ENCODE data around the gene GPR61.
A peak's percentile ranks its signal among the peaks of the same experiment; 100 is the strongest.

GPR61 gene

GRCh38 chr1:109499081-109499480, 40.6 kb upstream of the GPR61 start:
- TF ChIP-seq MAX (IDR thresholded peaks at IDR 0.05; ENCODE audit: low read depth, low read length) (no peak), CTCF (IDR thresholded peaks at IDR 0.05; ENCODE audit: low read depth, low read length) (no peak), MYC (IDR thresholded peaks at IDR 0.05; ENCODE audit: low read depth, low read length) (no peak), POLR2A (IDR thresholded peaks at IDR 0.05; ENCODE audit: extremely low read depth, insufficient read length) (no peak)
- DNase-seq (ENCODE audit: low read depth): no peak

GRCh38 chr1:109499661-109500536, 39.8 kb upstream of the GPR61 start:
- TF ChIP-seq MAX (IDR thresholded peaks at IDR 0.05; ENCODE audit: low read depth, low read length): no peak
- peak; percentile 67 for TF ChIP-seq CTCF (IDR thresholded peaks at IDR 0.05; ENCODE audit: low read depth, low read length)

More at GRCh38 chr1:109499081-109499480, 40.6 kb upstream of the GPR61 start:
- no peak overlapping the region for H3K4me3 ChIP-seq (ENCODE audit: low read depth, low read length)

GRCh38 chr1:109500941-109501381, 38.7 kb upstream of the GPR61 start:
- no peak overlapping the region for H3K4me3 ChIP-seq (ENCODE audit: low read depth, low read length)
- no peak for DNase-seq (ENCODE audit: low read depth)
- TF ChIP-seq CTCF (IDR thresholded peaks at IDR 0.05; ENCODE audit: low read depth, low read length) (no peak), POLR2A (IDR thresholded peaks at IDR 0.05; ENCODE audit: extremely low read depth, insufficient read length) (no peak), MYC (IDR thresholded peaks at IDR 0.05; ENCODE audit: low read depth, low read length) (no peak), MAX (IDR thresholded peaks at IDR 0.05; ENCODE audit: low read depth, low read length) (no peak)

More at GRCh38 chr1:109499661-109500536, 39.8 kb upstream of the GPR61 start:
- peak; percentile 81 for DNase-seq (ENCODE audit: low read depth)
- no peak overlapping the region for H3K4me3 ChIP-seq (ENCODE audit: low read depth, low read length)

- peak overlapping the region; percentile 35 for H3K4me3 ChIP-seq (ENCODE audit: low read depth, low read length)
- peak; percentile 93 for DNase-seq (ENCODE audit: low read depth)
- TF ChIP-seq CTCF (IDR thresholded peaks at IDR 0.05; ENCODE audit: low read depth, low read length) (no peak), POLR2A (IDR thresholded peaks at IDR 0.05; ENCODE audit: extremely low read depth, insufficient read length) (no peak), MYC (IDR thresholded peaks at IDR 0.05; ENCODE audit: low read depth, low read length) (no peak; the same call in 1 of the 2 replicates), MAX (IDR thresholded peaks at IDR 0.05; ENCODE audit: low read depth, low read length) (no peak)
These were observed 37.9 kb upstream of the GPR61 start for GRCh38 chr1:109501644-109502363.

- no peak for DNase-seq (ENCODE audit: low read depth)
- peak overlapping the region; percentile 2 for H3K4me3 ChIP-seq (ENCODE audit: low read depth, low read length)
- TF ChIP-seq CTCF (IDR thresholded peaks at IDR 0.05; ENCODE audit: low read depth, low read length) (no peak), POLR2A (IDR thresholded peaks at IDR 0.05; ENCODE audit: extremely low read depth, insufficient read length) (no peak), MAX (IDR thresholded peaks at IDR 0.05; ENCODE audit: low read depth, low read length) (no peak), MYC (IDR thresholded peaks at IDR 0.05; ENCODE audit: low read depth, low read length) (no peak)
These were observed 37.3 kb upstream of the GPR61 start for GRCh38 chr1:109502364-109502851.
